Raji (cell line): ENCODE measurements around the gene OR11A1.

ENCODE experiments used
- POLR2A ChIP-seq: IDR thresholded peaks from 2 replicates; pipeline ENCODE4 v1.6.1; 2011; ENCODE audit warnings: low read depth, low read length, control low read depth; ENCODE audit not compliant: insufficient read depth

The OR11A1 gene

GRCh38 chr6:29488874-29489273 lies 32.0 kb upstream of the OR11A1 start:
- TF ChIP-seq POLR2A = no peak

DNA sequence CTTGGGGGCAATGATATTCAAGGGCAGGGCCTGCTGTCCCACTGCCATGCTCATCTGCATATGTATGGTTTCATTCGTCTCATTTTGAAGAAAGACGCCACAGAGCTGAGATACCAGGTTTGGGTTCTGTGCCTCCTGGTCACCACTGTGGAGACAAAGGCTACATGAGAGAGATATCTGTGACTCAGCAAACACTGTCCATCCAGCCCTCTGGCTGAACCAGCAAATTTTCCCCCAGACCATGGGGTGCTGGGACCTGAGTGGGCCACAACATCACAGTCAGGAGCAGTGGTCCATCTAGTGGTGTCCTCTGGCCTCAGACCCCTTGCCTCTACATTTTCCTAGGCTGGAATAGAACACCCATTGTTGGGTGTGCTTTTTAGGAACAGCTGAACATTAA lies 30.8 kb upstream of the OR11A1 start, which contains the start of gene MAS1L:
Gene MAS1L, minus strand, starts transcription at position 297 of the 400 bp plus-strand sequence. Its CDS starts 54 bp downstream, at position 243.
- TF ChIP-seq POLR2A = no peak

DNA sequence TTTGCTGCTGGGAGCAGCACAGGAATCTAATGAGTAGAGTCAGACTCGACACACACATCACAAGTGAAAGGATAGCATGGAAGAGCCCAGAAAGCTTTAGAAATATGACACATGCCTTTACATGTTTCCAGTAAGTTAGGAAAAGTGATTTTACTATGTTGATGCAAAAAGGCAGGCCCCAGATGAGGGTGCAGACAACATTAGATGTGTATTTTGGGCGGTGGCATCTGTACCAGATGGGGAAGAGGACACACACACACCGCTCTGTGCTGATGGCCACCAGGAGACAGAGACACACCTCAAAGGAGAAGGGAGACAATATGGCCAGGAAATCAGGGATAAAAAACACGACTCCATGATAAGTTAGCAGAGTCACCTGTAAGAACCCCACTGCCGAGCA lies 30.3 kb upstream of the OR11A1 start:
- TF ChIP-seq POLR2A = no peak

GRCh38 chr6:29486577-29486976 lies 29.7 kb upstream of the OR11A1 start:
- TF ChIP-seq POLR2A = no peak

DNA sequence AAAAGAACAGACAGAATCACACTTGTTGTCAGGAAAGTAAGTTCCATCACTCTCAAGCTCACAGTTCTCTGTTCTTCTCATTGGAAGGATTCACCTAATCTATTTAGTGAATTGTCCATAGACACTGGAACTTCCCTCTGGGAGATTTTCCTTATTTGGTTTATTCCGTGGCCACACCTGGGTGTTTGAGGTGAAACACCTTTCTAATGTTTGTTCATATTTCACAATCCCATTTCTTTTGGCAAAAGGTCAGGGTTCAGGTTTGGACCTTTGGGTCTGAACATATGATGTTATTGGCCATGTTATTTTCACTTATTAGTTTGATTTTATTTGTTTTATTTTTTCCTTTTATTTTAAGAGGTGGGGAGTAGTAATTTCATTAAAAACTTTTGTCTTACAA lies 26.9 kb upstream of the OR11A1 start:
- no peak for TF ChIP-seq POLR2A

DNA sequence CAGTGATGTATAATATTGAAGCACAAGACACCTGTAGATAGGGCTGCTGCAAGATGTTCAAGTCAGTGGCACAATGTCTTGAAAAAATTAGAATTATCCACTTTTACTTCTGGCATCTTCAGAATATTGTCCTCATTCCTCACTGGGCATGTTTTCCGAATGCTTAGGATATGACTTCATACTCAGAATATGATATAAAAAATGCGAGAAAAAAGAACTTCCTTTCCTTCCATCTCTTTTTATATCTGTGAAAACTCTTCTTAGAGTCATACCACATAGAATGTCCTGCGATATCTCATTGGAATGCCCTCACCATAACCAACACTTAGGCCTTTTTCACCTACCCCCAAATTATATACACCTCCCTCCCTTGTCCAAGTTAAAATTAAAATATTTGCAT lies 26.3 kb upstream of the OR11A1 start:
- no peak for TF ChIP-seq POLR2A

DNA sequence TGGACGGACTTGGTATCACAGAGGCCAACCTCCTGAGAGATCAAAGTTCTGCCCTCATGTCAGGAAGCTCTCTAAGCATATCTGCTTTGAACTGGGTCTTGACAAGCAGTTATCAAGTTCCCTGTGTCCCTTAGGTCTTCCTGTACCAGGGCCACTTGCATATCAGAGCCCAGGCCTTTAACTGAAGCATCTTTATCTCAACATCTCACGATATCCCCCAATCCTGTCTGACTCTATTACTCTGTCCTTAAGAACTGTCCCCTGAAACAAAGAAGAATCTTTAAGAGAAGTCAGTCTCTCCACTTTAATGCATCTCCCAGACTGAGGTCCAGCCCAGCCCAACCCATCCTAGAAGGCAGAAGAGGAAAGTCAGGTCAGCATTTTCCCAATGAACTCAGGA lies 22.7 kb upstream of the OR11A1 start:
- TF ChIP-seq POLR2A = no peak

- TF ChIP-seq POLR2A = no peak
These were observed 21.9 kb upstream of the OR11A1 start for GRCh38 chr6:29478740-29479139.

DNA sequence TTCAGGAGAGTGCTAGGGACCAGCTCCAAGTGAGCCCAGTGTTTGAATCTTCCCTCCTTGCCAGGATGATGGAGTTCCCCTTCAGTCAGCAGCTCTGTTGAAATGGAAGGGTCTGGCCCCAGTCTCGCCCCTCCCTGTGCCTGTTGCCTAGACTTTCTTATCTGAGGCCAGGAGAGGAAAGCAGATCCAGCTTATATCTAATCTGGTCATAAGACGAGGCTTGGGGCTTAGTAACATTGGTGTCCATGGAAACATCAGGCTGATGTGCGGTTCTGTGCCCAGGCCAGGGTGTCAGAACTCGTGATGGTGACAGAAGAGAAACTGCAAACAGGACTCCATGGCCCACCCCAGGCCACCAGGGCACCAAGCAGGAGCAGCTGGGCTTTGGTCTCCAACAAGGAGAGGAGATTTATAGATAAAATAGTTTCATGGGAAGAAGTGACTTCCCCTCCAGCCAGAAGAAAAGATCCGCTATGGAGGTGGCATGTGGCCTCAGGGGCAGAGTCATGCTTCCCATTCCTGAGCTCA lies 21.1 kb upstream of the OR11A1 start:
- no peak for TF ChIP-seq POLR2A

- no peak for TF ChIP-seq POLR2A
These were observed 18.1 kb upstream of the OR11A1 start for GRCh38 chr6:29474996-29475395.

DNA sequence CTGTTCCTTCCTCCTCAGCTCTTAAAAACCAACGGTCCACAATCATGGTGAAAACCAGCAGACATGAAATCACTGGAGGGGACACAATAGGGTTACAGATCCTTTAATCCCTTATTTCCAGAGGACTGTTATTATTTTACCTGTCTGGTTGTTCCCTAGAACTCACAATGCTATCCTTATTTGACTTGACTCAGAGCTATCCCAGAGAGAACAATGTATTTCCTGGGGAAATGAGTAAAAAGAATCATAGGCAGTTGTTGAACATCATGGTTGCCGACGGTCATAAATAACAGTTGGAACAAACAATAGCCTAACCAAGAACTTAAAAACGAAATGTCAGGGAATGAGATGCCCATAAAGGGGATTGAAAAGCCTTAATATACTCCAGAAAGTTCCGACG lies 9.4 kb upstream of the OR11A1 start:
- no peak for TF ChIP-seq POLR2A

- TF ChIP-seq POLR2A = no peak
These were observed 8.9 kb upstream of the OR11A1 start for GRCh38 chr6:29465801-29466200.

DNA sequence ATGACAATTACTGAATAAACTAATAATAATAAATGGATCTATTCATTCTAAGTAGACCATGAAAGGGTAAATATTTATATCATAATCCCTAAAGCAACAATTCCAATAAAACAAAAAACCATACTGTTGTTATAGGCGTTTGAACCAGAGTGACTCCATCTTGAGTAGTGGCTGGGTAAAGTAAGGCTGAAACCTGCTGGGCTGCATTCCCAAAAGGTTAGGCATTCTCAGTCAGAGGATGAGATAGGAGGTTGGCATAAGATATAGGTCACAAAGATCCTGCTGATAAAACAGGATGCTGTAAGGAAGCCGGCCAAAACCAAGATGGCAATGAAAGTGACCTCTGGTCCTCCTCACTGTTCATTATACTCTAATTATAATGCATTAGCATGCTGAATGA lies 8.4 kb upstream of the OR11A1 start:
- no peak for TF ChIP-seq POLR2A

GRCh38 chr6:29462022-29462421 lies 5.2 kb upstream of the OR11A1 start:
- TF ChIP-seq POLR2A = no peak

DNA sequence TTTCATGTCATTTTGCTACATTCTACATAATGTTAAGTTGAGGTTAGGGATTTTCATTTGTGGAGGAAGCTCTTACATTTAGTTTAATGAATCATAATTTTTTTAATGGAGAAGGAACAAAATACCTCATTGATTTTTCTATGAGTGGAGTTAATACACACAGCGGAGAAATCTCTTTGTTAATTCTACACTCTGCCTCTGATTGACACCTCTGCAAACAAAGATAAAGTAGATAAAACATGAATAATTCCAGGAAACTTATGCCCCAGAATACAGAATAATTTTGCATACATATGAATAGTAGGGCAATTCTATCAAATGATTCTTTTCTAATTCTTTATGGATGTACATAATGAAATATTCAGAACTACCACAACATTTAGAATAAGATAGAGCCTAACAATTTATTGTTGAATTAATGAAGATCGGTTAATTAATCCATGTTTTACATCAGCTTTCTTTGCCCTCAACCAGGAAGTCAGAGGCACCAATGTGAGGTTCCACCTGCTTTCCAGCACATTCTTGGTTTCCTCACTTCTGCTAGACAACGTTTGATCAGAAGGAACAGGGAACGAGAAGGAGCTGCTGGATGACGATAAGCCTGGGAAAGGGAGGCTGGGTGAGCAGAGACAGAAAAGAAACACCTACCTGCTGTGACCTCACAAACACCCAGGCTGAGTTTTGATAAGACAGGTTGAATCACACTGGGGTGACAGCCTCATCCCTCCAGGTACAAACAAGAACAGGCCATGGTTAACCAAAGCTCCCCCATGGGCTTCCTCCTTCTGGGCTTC lies 4.3 kb upstream of the OR11A1 start:
- TF ChIP-seq POLR2A = no peak

DNA sequence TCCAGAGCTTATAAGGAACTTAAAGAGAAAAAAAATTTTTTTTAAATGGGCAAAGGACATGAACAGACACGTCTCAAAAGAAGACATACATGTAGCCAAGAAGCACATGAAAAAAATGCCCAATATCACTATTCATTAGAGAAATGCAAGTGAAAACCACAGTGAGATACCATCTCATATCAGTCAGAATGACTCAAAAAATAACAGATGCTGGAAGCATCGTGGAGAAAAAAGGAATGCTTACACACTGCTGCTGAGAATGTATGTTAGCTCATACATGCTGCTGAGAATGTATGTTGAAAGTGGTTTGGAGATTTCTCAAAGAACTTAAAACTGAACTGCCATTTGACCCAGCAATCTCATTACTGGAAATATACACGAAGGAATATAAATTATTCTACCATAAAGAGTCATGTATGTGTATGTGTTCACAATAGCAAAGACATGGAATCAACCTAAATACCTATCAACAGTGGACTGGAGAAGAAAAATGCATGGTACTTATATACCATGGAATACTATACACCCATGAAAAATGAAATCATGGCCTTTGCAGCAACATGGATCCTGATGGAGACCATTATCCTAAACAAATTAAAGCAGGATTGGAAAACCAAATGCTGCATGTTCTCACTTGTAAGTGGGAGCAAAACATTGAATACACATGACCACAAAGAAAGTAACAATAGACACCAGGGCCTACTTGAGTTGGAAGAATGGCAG lies 5.2 kb downstream of the OR11A1 start:
- no peak for TF ChIP-seq POLR2A

DNA sequence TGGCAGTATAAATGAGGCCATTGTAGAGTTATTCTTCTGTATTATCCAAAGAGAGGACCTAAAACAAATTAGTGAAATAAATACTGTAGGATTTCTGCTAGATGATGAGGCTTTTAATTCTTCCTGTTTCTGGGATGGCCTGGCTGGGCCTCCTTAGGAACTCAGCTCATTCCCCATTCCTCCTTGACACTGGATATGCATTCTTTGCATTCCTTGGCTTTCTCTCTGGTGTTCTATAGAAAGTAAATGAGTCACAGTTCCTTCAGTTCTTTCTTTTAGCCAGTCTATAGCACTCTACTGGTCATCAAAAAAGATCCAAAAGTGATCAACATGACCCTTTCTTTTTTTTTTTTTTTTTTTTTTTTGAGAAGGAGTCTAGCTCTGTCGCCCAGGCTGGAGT lies 9.2 kb downstream of the OR11A1 start:
- TF ChIP-seq POLR2A = no peak

- no peak for TF ChIP-seq POLR2A
These were observed 14.2 kb downstream of the OR11A1 start for GRCh38 chr6:29442719-29443118.
